GM12878 (cell line): Measurements from ENCODE around the gene CCR7. TPM values are rescaled to one million over a fixed set of nuclear protein-coding genes. Genes with fewer than 3 reads are reported as not detected.

Experiments
- CBX5 ChIP-seq: sonication (generic); IDR thresholded peaks from 2 replicates; pipeline ENCODE4 v1.6.1; 2016; ENCODE audit warnings: low read depth, moderate library complexity, mild to moderate bottlenecking, inconsistent platforms
- CHD2 ChIP-seq: IDR thresholded peaks from 2 replicates; pipeline ENCODE4 v1.6.1; 2011; ENCODE audit warnings: low read depth, low read length, improper control_type of control experiment, borderline replicate concordance
- E4F1 ChIP-seq: fragments of 450-650 bp; IDR thresholded peaks from 2 replicates; pipeline ENCODE4 v1.6.1; 2018; ENCODE audit warnings: borderline replicate concordance, mild to moderate bottlenecking; ENCODE audit not compliant: partially characterized antibody
- HDAC2 ChIP-seq: fragments of 200-600 bp; sonication (generic); IDR thresholded peaks from 2 replicates; pipeline ENCODE4 v1.6.1; 2017
- HDAC6 ChIP-seq: fragments of 200-600 bp; sonication (generic); IDR thresholded peaks from one replicate; pipeline ENCODE4 v1.8.0; 2017; ENCODE audit warnings: antibody characterized with exemption; ENCODE audit not compliant: unreplicated experiment
- IKZF2 ChIP-seq, 2 experiments: fragments of 450-650 bp; IDR thresholded peaks; 2 replicates each; pipeline ENCODE4 v1.6.1; 2017; ENCODE audit warnings: mild to moderate bottlenecking in 2 of 2, moderate library complexity in 2 of 2
- JUNB ChIP-seq: IDR thresholded peaks from 2 replicates; pipeline ENCODE4 v1.6.1; 2016; ENCODE audit warnings: antibody characterized with exemption, mild to moderate bottlenecking
- MEF2B ChIP-seq: fragments of 450-650 bp; IDR thresholded peaks from 2 replicates; pipeline ENCODE4 v1.6.1; 2018; ENCODE audit warnings: mild to moderate bottlenecking, moderate library complexity; ENCODE audit not compliant: partially characterized antibody, poor library complexity, severe bottlenecking
- MYC ChIP-seq: IDR thresholded peaks from 2 replicates; pipeline ENCODE4 v1.6.1; 2011; ENCODE audit warnings: mild to moderate bottlenecking, low read length, moderate library complexity, inconsistent platforms; ENCODE audit not compliant: insufficient read depth, insufficient replicate concordance, insufficient read length, severe bottlenecking
- PAX8 ChIP-seq: fragments of 450-650 bp; IDR thresholded peaks from 2 replicates; pipeline ENCODE4 v1.6.1; 2017; ENCODE audit warnings: mild to moderate bottlenecking, moderate library complexity
- POLR2AphosphoS2 ChIP-seq: IDR thresholded peaks from 2 replicates; pipeline ENCODE4 v1.6.1; 2011; ENCODE audit warnings: low read depth, mild to moderate bottlenecking, low read length, improper control_type of control experiment, moderate library complexity
- POLR2AphosphoS5 ChIP-seq: IDR thresholded peaks from 2 replicates; pipeline ENCODE4 v1.6.1; 2011; ENCODE audit warnings: mild to moderate bottlenecking, low read length, inconsistent platforms
- STAT3 ChIP-seq: IDR thresholded peaks from 2 replicates; pipeline ENCODE4 v1.6.1; 2011; ENCODE audit warnings: low read depth, low read length, improper control_type of control experiment
- SUPT20H ChIP-seq: IDR thresholded peaks from 2 replicates; pipeline ENCODE4 v1.6.1; 2011; ENCODE audit warnings: low read depth, mild to moderate bottlenecking, low read length, moderate library complexity, borderline replicate concordance; ENCODE audit not compliant: control insufficient read depth
- TCF12 ChIP-seq: IDR thresholded peaks from 2 replicates; pipeline ENCODE4 v1.6.1; 2011; ENCODE audit warnings: low read depth, mild to moderate bottlenecking, low read length
- ZBTB40 ChIP-seq: fragments of 450-650 bp; IDR thresholded peaks from 2 replicates; pipeline ENCODE4 v1.6.1; 2016; ENCODE audit warnings: mild to moderate bottlenecking, moderate library complexity, borderline replicate concordance
- ZNF274 ChIP-seq: IDR thresholded peaks from one replicate; pipeline ENCODE4 v1.8.0; 2011; ENCODE audit not compliant: insufficient read length, insufficient read depth
- polyA plus RNA-seq, 11 experiments: library from polyadenylated mRNA; depleted of rRNA in 4 of 11; unstranded in 6 of 11; stranded (reverse) in 5 of 11; fragments of >200 nt; fragmentation: Nextera tagmentation in 4 of 11; fragmentation: Illumina TruSeq in 1 of 11; extraction: Ambion mirVana in 4 of 11; extraction: Trizol in 1 of 11; gene quantifications; 1 replicate in 1 of 11; 2 replicates in 10 of 11; pipeline versions ENCODE4 v1.2.1 to v1.2.3, GENCODE V29; 2011 to 2016; ENCODE audit warnings: inconsistent platforms in 2 of 11, missing spikeins in 2 of 11, low read depth in 1 of 11
- total RNA-seq, 4 experiments: library from RNA; depleted of rRNA in 3 of 4; stranded (reverse); fragments of >200 nt in 3 of 4; fragmentation: Illumina TruSeq in 1 of 4; extraction: Trizol in 1 of 4; gene quantifications; 2 replicates each; pipeline versions ENCODE4 v1.2.1 to v1.2.3, GENCODE V29; 2013 to 2021
- TF ChIP-seq, protein P1 (sequence below): IDR thresholded peaks from 2 replicates; pipeline ENCODE4 v1.6.1; 2012; ENCODE audit warnings: low read depth, low read length, improper control_type of control experiment
- TF ChIP-seq, protein P2 (sequence below), 3 experiments: IDR thresholded peaks in 2 of 3; conservative IDR thresholded peaks in 1 of 3; 2 replicates each; pipeline ENCODE4 v1.5.1; 2011; ENCODE audit warnings: low read depth in 3 of 3, low read length in 3 of 3, mild to moderate bottlenecking in 3 of 3, control low read depth in 2 of 3, moderate library complexity in 2 of 3, inconsistent platforms in 1 of 3, mixed read lengths in 1 of 3; ENCODE audit not compliant: control insufficient read depth in 2 of 3, insufficient read depth in 1 of 3; ENCODE audit errors: extremely low read depth in 1 of 3

Gene CCR7
- total and polyA plus RNA-seq, 10 of the 15 experiments (the other 5 are each of a cell fraction or from before 2014, with no cell fraction given): 131 to 1,171 (median 260) TPM

DNA sequence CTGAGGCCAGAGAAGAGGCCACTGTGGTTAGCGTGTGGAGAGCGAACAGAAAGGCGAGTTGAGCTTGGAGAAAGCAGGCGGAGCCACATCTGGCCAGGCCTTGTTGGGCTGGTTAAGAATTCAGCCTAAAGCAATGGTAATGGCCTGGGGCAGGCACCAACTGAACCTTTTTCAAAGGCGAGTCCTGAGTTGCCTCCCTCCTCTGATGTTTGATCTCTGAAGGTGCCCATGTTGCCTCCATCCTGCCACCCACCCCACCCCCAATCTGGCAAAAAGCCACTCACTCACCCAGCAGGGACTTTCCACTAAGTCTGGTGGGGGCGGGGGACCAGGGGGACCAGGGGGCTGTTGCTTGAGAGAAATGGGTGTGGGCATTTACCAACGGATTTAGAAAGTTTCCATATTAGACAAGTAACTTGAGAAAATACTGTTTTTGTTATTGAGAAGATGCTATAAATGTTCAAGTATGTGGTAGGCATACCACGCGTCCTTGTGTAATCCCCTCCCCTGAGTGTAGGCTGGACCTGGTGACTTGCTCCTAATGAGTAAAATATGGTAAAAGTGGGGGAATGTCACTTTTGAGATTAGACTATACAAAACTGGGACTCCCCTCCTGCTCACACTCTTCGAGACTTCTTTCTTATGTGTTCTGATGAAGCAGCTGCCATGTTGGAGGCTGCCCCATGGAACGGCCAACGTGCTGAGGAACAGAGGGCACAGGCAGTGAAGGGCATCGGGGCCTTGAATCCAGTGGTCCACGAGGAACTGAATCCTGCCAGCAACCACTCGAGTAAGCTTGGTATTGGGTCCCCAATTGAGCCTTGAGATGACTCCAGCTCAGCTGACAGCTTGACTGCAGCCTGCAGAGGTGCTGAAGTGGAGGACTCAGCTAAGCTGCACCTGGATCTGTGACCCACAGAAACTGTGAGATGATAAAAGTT is 34.0 kb downstream of the CCR7 start (continued):
- peak; percentile 69 for TF ChIP-seq MEF2B
- TF ChIP-seq, protein P1, sequence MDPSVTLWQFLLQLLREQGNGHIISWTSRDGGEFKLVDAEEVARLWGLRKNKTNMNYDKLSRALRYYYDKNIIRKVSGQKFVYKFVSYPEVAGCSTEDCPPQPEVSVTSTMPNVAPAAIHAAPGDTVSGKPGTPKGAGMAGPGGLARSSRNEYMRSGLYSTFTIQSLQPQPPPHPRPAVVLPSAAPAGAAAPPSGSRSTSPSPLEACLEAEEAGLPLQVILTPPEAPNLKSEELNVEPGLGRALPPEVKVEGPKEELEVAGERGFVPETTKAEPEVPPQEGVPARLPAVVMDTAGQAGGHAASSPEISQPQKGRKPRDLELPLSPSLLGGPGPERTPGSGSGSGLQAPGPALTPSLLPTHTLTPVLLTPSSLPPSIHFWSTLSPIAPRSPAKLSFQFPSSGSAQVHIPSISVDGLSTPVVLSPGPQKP: no peak
- TF ChIP-seq POLR2AphosphoS2: peak; percentile 26; the same call in 1 of the 2 replicates
- no peak for TF ChIP-seq ZBTB40
- TF ChIP-seq HDAC6: no peak
- peak; percentile 16 to 32; a peak in 1 of 4 replicates for TF ChIP-seq IKZF2 (IDR thresholded peaks at IDR 0.05)
- peak; percentile 69; the same call in 1 of the 2 replicates for TF ChIP-seq CHD2
- TF ChIP-seq E4F1: no peak
- no peak for TF ChIP-seq PAX8
- TF ChIP-seq TCF12: 0 out of 2 replicates have a peak, but pooled peaks have one; percentile 34
- TF ChIP-seq STAT3: no peak
- no peak for TF ChIP-seq MYC
- TF ChIP-seq SUPT20H: no peak
- TF ChIP-seq, protein P2, sequence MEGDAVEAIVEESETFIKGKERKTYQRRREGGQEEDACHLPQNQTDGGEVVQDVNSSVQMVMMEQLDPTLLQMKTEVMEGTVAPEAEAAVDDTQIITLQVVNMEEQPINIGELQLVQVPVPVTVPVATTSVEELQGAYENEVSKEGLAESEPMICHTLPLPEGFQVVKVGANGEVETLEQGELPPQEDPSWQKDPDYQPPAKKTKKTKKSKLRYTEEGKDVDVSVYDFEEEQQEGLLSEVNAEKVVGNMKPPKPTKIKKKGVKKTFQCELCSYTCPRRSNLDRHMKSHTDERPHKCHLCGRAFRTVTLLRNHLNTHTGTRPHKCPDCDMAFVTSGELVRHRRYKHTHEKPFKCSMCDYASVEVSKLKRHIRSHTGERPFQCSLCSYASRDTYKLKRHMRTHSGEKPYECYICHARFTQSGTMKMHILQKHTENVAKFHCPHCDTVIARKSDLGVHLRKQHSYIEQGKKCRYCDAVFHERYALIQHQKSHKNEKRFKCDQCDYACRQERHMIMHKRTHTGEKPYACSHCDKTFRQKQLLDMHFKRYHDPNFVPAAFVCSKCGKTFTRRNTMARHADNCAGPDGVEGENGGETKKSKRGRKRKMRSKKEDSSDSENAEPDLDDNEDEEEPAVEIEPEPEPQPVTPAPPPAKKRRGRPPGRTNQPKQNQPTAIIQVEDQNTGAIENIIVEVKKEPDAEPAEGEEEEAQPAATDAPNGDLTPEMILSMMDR (IDR thresholded peaks at IDR 0.05 in 2 of 3, conservative IDR thresholded peaks at IDR 0.05 in 1 of 3; ENCODE audit: control insufficient read depth in 2 of 3, extremely low read depth in 1 of 3, insufficient read depth in 1 of 3, low read depth in 3 of 3, low read length in 3 of 3): no peak
- no peak for TF ChIP-seq ZNF274
- TF ChIP-seq JUNB: peak; percentile 33; the same call in 1 of the 2 replicates
- TF ChIP-seq CBX5: no peak
- no peak for TF ChIP-seq POLR2AphosphoS5
- TF ChIP-seq HDAC2: no peak
